ENCODE results near the gene RRP1B.
"Not testable (repeated sequence)": the region's sequence is repeated elsewhere in the genome, so short reads cannot be mapped to it uniquely, and the experiment has no call there.

The RRP1B gene

DNA sequence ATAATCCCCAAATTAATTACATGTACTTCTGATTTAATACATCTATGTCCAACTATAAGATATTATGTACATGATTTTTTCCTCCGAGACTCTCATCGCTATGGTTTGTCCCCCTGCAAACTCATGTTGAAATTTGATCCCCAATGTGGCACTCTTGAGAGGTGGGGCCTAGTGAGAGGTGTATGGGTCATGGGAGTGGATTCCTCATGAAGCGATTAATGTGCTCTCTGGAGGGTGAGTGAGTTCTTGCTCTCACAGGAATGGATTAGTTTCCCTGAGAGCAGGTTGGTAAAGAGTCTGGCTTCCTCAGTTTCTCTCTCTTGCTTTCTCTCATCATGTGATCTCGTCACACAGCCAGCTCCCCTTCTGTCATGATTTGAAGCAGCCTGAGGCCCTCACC is 16.2 kb upstream of the RRP1B start:
- DNase-seq: no peak

DNA sequence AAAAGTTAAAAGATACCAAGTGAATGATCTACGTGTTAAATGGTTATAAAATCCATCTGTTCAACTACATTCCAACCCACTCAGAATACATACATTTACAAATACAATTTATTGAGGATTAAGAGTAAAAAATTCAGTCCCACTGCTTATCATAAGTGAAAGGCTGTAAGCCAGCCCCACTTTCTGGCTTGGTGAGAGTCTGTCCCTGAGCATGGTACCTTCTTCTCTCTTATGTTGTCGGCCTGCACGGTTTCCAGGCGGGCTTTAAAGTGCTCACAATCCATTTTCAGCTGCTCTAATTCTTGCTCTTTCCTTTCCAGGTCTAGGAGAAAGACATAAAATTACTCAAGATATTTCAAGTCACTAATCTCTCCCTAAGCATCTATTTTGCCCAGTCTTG is 15.3 kb upstream of the RRP1B start:
- no peak for DNase-seq

DNA sequence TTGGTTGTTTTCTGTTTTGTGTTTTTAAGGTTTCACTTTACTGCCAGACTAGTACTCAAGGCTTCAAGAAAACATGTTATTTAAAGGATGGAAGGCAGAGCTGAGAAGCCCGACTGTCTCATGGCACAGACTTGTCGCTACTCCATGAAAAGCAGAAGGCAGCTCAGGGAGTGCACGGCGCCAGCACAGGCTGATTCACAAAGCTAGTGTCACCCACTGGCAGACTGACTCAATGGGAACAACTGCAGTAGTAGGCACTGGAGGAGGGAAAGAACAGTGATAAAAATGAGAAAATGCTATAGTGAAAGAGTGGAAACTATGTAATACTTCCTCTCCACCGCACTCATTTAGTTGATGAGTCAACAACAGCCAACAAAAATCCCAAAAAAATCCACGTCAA is 14.8 kb upstream of the RRP1B start:
- no peak for DNase-seq

DNA sequence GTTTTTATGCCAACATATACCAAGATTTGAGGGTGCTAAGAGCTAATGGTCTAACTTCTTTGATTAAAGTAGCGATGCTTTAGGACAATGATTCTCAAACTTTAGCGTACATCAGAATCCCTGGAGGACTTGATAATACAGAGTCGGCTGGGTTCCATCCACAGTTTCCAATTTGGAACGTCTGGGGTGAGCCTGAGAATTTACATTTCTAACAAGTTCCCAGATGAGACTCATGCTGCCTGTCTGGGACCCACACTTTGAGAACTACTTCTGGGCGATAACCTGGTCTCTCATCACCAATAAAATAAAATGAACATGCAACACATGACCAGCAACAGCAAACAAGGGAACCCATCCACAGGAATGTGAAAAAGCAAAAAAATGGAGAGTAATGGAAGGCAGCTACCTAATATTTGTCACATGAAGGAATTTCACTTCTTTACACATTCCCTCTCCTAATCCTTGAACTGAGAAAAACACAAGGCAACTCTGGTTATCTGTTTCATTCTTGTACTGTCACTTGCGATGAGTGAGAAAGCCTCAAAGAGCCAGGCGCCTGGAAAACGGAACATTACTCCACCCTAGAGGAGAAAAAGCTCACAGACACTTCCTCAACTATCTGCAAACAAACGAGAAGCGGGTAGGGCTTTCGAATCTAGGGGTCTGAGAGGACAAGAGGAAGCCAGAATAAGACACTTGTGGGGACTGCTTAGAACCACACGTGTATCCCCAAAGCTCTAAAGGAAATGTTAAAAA is 14.0 kb upstream of the RRP1B start:
- DNase-seq: peak; percentile 62

DNA sequence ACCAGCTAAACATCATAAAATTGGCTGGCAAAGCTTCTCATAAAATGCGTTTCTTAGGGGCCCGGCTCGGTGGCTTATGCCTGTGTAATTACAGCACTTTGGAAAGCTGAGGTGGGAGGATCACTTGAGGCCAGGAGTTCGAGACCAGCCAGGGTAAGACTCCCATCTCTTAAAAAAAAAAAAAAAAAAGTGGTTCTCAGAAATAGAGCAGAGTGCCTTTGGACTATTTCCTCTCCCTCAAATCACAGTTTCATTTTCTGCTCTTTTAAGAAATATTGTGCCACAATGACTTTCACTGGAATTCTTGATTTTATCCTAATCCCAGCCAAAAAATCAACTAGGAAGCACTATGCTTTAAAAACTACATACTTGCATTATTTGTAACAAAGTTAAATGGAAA is 13.4 kb upstream of the RRP1B start:
- no peak for DNase-seq

DNA sequence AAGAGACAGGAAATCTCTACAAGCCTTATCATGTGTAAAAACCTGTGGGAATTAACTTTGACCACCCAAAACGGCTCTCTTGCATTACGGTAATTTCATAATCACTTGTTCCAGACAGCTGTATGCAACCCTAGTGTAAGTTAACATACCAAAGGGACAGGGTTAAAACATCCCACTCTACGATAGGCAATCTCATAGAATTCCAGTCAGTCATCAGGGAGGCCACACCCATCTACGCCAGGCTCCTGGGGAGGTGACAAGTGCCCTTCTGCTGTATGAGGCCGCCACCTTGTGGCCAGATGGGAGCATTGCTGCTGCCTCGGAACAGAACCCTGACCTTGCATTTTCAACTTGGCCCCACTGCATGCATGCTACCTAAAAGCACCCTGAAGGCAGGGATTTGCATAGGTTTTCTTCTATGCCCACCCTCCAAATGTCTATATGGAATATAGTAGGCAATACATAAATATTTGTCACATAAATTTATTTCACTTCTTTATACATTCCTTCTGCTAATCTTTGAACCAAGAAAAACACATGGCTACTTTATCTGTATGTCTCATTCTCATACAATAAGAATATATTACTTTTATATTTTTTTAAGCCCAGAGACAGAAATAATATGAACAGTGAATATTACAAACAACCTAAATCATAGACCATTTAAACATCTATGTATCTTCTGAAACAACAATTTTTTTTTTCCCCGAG is 12.7 kb upstream of the RRP1B start:
- peak; percentile 83 for DNase-seq

DNA sequence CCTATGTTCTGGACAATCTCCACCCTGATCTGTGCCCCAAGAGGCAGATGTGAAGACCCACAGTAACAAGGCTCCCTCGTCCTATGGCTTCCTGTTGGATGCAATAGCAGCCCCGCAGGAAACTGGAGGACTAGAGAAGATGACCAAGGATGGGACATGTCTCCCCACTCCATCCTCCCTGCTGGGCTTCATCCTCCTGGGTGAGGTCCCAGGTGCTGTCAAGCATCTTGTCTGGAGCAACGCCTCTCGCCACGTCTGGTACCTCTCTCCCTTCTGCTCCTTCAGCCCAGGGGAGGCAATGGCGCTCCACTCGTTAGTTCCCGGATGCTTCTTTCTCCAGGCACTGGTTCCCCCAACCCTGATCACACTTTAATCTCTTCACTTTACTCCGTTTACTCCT is 11.2 kb upstream of the RRP1B start:
- no peak for DNase-seq

DNA sequence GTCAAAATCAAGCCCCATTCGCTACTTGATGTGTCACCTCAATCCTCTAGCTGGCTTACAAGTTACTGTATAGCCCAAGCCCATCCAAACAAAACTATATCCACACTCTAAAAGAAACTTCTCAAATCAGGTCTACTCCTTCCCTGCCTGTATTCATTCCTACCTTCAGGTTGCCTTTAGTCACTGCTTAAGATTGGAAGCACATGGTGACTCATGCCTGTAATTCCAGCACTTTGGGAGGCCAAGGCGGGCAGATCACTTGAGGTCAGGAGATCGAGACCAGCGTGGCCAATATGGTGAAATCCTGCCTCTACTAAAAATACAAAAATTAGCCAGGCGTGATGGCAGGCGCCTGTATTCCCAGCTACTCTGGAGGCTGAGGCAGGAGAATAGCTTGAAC is 7.4 kb upstream of the RRP1B start:
- DNase-seq: not testable (repeated sequence)

DNA sequence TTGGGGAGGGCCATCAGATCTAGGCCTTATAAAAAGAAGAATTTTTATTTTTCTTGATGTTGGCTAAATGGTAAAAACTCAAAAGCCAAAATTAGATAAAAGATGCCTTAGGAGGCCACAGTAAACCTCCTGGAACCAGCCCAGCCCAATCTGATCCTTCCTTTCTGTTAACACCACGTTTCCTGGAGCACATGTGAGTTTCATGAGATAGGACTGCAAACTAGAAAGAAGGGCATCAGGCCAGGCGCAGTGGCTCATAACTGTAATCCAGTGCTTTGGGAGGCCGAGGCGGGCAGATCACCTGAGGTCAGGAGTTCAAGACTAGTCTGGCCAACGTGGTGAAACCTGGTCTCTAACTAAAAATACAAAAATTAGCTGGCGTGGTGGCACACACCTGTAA is 6.7 kb upstream of the RRP1B start:
- no peak for DNase-seq

DNA sequence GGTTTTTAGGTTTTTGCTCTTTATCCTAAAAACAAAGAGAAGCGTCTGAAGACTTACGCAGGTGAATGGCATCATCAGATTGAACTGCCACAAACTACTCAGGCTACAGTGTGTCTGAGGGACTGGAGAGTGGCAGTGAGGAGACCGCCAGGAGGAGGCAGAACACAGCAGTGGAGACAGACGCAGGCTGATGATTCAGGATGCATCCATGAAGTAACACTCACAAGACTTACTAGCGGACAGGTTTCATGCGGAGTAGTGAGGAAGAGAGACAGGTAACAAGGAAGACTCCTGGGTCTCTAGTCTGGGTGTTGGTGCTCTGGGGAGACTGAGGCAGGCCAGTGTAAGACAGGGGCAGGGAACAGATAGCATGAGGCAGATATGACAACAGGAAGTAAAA is 5.7 kb upstream of the RRP1B start:
- no peak for DNase-seq

DNA sequence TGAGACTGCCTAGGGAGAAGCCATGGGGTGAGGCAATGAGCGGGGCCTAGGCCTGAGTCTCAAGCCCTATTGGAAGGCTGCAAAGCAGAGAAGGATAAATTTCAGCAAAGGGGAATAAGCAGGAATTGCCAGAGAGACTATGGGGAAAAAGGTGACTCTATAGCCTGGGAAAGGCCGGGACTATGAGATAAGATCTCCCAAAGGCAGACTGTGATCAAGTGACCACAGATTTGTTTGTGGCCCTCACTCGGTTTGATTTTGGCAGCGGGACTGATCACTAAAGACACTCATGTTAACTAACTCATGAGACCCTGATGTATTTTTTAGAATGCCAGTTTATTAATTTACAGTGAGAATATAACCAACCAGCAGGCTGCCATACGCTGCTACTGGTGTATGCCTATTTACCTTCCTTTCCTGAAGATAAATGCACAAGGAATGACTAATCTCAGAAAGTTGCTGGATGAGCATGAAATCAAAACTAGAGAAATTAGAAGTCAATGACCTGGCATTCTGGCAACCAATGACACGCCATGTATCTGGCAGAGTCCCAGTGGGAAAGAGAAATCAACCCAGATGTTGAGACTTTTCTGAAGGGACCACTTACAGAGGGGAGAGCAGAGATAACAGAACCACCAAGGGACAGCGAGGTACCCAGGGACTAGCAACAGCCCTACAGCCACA is 4.4 kb upstream of the RRP1B start:
- peak; percentile 29 for DNase-seq

DNA sequence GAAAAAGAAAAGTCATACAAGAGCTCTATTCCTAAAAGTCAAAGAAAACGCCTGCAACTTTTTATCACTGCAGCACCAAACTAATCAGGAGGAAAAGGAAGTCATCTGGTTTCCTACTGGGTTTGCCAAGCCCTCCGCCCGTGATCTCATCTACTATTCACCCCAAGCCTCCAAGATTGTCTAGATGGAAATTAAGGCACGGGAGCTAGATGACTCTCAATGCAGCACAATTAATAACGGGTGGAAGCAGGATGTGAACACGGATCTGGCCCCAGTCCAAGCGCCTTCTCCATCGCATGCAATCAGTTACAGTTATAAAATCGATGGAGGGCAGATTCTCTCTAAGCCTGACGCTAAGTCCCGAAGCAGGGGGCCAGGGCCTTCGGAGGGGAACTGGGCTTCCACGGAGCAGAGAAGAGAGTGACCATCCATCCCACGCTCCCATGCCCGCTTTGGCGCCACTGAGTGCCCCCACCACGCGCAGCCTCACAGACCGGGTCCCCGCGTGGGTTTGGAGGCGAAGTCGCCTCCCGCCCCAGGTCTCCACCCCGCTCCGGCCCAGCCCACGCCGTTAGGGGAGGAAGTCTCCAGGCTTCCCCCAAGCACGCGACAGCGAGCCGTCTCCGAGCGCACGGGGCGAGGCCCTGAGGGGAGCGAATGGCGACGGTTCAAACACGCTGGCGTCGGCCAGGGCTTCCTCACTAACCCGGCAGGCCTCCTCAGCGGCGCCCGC is 1.8 kb upstream of the RRP1B start:
- no peak for DNase-seq

DNA sequence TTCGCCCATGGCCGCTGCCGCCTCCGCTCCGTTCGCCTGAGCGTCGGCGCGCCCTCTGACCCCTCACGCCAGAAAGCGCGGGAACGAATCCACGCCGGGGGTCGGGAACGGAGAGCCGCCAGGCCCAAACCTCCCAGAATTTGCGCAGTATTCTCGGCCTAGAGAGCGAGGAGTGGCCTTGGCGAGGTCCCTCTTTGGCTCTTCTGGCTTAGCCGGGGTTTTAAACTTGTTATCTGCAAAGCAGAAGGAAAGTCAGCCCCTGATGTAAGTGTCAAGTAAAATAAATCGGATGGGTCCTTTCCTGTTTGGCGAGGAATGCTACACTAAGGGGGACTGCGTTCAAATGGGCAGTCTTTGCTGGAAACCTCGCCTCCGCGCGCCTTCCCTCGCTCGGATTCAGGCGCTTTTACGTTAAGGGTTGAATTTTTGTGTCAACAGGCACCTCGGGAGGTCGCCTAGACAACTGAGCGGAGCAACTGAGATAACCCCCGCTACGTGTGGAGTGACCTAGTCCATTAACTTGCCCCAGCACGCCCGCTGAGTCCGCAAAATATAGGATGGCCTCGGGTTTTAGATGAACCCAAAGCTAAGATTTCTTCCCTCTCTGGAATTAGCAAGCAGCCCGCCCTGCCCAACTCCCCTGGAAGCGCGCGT is 1.1 kb upstream of the RRP1B start:
- DNase-seq: no peak

DNA sequence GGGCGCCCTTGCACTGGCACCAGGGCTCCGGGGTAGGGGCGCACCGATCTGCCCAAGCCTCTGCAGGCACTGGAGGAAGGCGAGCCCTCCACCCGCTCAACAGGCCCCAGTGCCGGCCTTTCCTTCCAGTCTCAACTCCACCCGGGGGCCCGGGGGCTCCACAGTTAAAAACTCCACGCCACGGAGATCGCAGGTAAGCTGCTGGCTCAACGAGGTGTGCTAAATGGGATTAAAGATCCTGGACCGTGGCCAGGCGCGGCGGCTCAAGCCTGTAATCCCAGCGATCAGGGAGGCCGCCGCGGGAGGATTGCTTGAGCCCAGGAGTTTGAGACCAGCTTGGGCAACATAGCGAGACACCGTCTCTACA is 608 bp upstream of the RRP1B start:
- DNase-seq: no peak

DNA sequence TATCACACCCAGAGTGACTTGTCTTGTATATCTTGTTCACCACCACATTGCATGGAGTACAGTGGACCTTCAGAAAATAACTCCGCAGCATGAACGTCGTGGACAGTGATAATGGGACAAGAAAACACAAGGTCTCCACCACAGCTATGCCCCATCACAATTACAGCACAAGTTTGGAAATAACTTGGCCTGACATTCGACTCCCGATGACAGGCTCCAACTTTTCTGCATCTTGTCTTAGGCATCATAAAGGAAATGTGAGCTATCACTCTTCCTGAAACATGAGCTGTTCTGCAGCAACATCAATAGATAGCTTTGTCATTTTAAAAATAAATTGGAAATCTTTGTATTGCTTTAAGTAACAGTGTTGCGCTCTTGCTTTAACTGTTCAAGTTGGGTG is 2.9 kb downstream of the RRP1B start:
- DNase-seq: no peak

DNA sequence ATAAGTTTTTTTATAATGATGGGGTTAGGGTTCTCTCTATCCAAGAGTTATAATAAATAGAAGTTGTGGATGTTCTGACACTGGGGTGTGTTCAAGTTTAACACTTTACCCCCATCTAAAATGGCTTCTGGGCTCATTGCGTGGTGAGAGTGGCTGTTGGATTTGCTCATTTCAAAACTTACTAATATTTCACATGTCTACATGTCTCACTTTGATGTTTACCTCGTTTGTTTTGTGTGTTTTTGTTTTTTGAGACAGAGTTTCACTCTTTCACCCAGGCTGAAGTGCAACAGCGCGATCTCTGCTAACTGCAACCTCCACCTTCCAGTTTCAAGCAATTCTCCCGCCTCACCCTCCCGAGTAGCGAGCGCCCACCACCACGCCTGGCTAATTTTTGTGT is 3.7 kb downstream of the RRP1B start:
- DNase-seq: no peak

DNA sequence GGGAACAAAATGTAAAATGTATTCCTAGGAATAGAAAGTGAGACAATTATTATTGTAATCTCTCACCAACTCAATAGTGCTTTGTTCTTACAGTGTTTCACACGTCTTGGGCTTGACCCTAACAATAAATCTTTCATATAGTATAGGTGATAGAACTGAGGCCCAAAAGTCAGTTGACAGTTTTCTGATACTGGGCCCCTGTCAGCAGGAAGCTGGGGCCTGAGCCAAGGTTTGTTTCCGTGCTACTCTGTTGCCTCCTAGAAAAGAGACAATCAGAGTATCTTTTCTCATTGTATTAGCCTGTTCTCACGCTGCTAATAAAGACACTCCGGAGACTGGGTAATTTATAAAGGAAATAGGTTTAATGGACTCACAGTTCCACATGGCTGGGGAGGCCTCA is 5.0 kb downstream of the RRP1B start:
- no peak for DNase-seq

DNA sequence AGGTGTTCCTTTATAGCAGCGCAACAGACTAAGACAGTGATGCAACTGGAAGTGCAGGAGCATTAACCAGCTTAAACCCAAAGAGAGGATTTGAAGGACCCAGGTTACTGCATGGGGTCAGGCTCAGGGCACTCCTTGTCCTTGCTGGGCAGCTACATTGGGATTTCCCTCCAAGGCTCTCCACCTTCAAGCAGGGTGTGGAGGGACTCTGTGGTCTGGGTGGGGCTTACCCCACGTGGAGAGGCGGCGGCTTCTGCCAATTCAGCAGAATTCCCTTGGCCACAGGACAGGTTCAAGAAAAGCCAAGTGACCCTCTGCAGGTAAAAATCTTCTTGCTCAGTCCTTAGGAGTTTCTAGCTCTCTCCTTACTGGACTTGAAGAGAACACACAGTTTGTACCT is 6.5 kb downstream of the RRP1B start:
- no peak for DNase-seq

DNA sequence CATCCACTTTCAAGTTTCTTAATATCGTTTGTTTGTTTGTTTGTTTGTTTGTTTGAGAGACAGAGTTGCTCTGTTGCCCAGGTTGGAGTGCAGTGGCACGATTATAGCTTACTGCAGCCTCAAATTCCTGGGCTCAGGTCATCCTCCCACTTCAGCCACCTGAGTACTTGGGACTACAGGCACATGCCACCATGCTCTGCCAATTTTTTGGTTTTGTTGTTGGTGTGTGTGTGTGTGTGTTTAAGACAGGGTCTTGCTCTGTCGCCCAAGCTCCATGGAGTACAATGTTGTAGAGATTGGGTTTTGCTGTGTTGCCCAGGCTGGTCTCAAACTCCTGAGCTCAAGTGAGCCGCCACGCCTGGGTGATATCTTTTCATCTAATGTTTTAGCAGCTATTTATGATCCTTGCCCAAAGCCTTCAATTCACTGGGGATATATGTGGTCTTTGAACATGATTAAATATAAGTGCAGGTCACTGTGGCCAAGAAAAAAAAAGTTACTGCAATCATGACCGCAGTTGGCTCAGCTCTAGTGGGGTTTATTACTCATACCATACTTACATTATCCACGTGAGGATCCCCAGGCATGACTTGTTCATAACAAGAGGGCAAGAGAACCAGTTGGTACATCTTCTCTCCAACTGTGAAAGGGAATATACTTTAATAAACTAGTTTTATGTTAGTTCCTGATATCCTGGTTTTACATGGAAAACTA is 8.0 kb downstream of the RRP1B start:
- DNase-seq: no peak

DNA sequence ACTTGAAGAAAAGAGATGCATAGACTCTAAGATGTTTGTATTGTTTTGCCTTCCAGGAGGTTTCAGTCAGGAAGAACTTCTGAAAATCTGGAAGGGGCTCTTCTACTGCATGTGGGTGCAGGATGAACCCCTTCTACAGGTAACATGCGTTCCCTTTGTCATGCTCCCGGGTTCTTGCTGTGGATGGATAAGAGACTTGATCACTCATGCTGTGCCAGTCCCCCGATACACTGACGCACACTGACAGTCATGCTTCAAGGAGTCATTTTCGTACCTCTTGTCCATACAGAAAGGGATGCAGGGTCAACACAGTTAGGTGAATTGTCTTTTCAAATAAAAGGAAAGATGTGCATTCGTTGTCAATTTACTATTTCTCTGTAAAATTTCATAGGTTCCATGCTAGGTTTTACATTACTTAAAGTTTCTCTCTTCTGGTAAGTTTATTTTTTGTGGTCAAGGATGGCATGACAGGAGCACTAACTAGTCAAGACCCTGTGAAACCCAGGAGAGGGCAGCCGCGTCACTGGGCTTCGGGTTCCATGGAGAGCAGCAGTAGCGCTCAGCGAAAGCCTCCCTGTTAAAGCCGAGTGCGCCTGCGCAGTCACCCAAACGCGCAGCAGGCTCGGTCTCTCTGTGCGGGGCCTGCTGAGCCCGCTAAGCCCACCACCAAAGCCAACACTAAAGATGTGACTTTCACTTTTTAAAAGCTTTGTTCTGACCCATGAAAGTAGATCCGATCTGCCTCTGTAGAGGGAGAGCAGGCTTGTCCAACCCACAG is 10.7 kb downstream of the RRP1B start:
- no peak for DNase-seq

DNA sequence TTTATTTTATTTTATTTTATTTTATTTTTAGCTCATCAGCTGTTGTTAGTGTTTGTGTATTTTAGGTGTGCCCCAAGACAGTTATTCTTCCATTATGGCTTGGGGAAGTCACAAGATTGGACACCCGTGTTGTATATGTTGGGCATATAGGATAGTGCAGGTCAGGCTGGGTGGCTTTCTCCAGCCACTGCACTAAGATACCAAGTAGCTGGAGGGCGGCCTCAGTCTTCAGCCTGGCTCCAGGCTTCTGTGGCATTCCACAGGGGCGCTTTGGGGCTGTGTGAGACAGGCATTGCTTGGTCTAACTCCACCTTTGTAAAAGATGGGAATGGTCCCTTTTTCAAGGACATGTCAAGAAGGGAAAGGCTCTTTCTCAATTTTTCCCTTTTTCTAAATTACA is 16.5 kb downstream of the RRP1B start:
- no peak for DNase-seq

DNA sequence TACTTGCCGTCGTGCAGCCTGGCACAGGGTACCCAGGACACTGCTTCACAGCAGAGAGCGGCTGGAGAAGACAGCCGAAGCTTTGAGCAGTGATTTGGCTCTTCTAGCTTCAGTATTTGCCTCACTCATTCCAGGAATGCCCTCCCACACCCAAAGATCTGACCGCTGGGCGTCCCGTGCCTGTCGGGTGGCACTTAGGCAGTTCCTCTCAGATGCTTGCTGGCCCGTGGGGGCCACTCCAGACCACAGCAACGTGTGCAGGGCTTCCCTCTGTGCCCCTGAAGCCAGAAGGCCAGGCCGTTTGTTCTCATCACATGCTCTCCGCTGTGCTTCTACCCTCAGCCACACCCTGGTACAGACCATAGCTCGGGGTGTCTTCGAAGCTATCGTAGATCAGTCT is 17.0 kb downstream of the RRP1B start:
- no peak for DNase-seq
